Rectal smooth muscle tissue (tissue), 1 donor: ENCODE results near the gene GRIK2.

Experiments
- H3K27ac ChIP-seq: one replicate; pipeline ENCODE4 v1.7.0; 2013; ENCODE audit warnings: low read depth, low read length, inconsistent platforms
- H3K27me3 ChIP-seq: one replicate; pipeline ENCODE4 v1.7.0; 2013; ENCODE audit warnings: low read length; ENCODE audit not compliant: control insufficient read depth, insufficient read depth
- H3K36me3 ChIP-seq: one replicate; pipeline ENCODE4 v1.7.0; 2013; ENCODE audit warnings: low read length; ENCODE audit not compliant: control insufficient read depth, insufficient read depth
- H3K4me1 ChIP-seq: one replicate; pipeline ENCODE4 v1.7.0; 2013; ENCODE audit warnings: low read length; ENCODE audit not compliant: control insufficient read depth, insufficient read depth
- H3K4me3 ChIP-seq: one replicate; pipeline ENCODE4 v1.7.0; 2013; ENCODE audit warnings: low read length
- H3K9ac ChIP-seq: one replicate; pipeline ENCODE4 v1.7.0; 2013; ENCODE audit warnings: low read length

GRIK2 gene

DNA sequence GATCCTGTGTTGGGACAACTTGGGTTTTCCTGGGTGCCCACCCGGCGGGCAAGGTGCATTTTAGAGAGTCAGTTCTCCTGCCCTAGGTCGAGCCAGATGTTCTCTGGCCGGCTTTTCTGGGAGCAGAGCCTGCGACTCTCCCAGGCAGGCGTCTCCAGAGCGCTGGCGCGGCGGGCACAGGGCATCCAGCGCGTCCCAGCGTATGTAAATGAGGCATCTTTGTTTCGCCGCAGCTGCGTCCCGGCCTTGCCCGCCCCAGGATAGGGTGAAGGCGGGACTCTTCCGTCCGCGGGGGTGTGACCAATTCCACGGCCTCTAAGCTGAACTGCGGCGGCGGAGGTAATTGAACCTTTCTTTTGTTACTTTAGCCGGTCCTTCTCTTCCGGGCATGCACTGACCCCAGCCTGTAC, 9.1 kb downstream of the GRIK2 start:
- peaks cover 18% of the 10 kb centered on the region for H3K27me3 ChIP-seq
- no peak overlapping the region for H3K4me3 ChIP-seq

DNA sequence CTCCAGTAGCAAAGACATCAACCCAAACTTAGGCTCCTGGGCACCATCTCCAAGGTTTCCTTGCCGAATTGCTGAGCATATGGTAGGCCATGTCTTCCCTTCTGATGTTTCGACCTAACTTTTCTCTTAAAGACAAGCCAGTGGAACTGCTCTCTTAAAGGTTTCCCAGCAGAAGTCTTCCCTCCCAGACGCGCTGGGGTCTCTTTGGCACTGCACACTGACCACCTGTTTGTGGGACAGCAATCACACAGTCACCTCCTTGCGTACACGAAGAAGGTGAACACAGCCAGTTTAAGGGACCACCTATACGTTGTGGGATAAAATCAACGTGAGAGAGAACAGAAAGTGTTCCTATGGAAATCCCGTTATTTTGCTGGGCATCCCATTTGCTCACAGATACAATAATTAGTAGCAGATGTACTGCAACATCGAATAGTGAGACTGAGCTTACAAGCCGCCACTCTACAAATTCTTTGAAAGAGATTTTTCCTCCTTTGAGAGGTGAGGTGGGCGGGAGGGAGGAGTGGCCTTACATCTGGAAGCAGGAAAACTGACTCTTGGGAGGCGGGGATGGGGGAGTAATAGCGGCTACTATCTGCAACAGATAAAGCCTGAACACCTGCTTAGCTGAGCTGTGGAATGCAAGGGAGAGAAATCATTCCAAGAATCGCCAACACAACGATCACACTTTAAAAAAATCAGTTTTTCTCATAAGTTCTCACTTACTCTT, 9.9 kb downstream of the GRIK2 start:
- Histone ChIP-seq H3K27ac (no peak overlapping the region), H3K9ac (no peak overlapping the region), H3K4me3 (no peak overlapping the region), H3K36me3 (no peaks in the 10 kb centered on the region), H3K27me3 (peaks cover 18% of the 10 kb centered on the region), H3K4me1 (no peaks in the 10 kb centered on the region)

More for the DNA sequence above, 9.1 kb downstream of the GRIK2 start:
- H3K27ac ChIP-seq = no peak overlapping the region
- H3K4me1 ChIP-seq = no peaks in the 10 kb centered on the region
- H3K9ac ChIP-seq = no peak overlapping the region
- H3K36me3 ChIP-seq = no peaks in the 10 kb centered on the region

DNA sequence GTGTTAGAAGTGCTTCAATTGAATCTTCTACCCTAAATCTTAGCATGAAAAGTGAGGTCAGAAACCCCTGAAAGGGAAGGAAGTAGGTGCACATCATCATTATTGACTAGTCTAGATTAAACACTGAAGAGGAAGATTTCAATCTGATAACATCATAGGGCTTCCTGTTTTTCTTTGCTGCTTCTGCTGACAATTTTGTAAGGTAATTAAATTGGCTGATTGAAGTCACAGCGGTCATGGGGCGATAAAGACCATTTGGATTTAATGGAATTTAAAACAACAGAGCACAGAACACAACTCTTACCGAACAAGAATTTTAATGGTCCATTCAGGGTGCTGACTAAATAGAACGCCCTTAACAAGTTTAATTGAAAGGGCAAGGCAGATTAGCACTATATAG, 11.3 kb downstream of the GRIK2 start:
- H3K9ac ChIP-seq = no peak overlapping the region
- H3K4me3 ChIP-seq = no peak overlapping the region
- no peaks in the 10 kb centered on the region for H3K4me1 ChIP-seq
- peaks cover 18% of the 10 kb centered on the region for H3K27me3 ChIP-seq
- no peaks in the 10 kb centered on the region for H3K36me3 ChIP-seq
- H3K27ac ChIP-seq = no peak overlapping the region

DNA sequence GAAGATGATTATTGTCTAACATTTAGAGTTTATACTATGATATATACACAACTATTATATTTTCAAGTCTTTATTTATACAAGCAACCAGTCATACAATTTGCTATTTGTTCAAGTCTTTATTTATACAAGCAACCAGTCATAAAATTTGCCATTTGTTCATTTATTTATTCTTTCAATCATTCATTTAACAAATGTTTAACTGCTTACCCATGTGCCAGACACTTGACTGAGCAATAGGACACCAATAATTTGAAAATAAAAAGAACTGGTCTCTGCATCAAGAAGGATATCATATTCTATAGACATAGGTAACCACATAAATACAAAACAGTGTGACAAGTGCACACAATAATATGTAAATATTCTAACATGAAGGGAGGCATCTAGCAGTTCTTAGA, 20.3 kb downstream of the GRIK2 start:
- no peaks in the 10 kb centered on the region for H3K4me1 ChIP-seq
- no peak overlapping the region for H3K4me3 ChIP-seq
- no peak overlapping the region for H3K27ac ChIP-seq
- H3K27me3 ChIP-seq = no peaks in the 10 kb centered on the region
- no peak overlapping the region for H3K9ac ChIP-seq
- H3K36me3 ChIP-seq = no peaks in the 10 kb centered on the region

DNA sequence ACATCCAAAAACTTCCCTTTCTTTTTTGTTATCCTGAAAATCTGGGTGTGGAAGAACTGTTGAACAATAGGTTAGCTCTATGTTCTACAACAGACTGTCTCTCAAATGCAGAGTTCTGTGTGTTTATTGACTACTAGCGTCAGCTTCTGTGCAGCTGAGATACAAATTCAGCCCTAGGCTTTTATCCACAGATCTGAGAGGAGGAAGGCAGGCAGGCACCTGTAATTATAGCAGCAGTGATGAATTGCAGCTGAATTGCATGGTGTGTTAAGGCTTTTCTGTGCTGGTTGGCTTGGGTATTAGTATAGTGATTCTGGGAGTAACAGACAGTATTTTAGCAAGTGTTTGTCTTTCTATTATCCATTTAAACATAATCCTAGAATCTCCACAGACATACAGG, 24.4 kb downstream of the GRIK2 start:
- Histone ChIP-seq H3K36me3 (no peaks in the 10 kb centered on the region), H3K27me3 (no peaks in the 10 kb centered on the region), H3K4me1 (no peaks in the 10 kb centered on the region), H3K9ac (no peak overlapping the region), H3K4me3 (no peak overlapping the region), H3K27ac (no peak overlapping the region)

DNA sequence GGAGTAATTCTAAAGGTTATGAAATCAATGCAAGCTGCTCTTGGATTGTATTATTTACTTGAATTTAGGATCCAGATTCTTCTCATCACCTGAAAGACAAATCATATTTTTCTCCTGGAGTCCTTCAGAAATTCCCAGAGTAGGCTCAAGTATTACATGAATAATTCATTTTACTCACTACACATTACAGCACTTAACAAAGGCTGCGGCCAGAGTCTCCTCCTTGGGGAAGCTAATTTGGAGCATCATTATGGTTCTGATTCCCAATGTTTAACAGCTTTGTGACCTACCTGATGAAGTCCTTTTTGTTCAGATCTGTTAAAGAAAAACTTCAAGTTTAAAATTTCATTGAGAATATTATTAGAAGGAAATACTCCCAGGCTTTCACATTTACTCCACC, 28.7 kb downstream of the GRIK2 start:
- no peak overlapping the region for H3K9ac ChIP-seq
- no peak overlapping the region for H3K27ac ChIP-seq
- no peaks in the 10 kb centered on the region for H3K4me1 ChIP-seq
- no peaks in the 10 kb centered on the region for H3K27me3 ChIP-seq
- H3K36me3 ChIP-seq = no peaks in the 10 kb centered on the region
- H3K4me3 ChIP-seq = no peak overlapping the region

DNA sequence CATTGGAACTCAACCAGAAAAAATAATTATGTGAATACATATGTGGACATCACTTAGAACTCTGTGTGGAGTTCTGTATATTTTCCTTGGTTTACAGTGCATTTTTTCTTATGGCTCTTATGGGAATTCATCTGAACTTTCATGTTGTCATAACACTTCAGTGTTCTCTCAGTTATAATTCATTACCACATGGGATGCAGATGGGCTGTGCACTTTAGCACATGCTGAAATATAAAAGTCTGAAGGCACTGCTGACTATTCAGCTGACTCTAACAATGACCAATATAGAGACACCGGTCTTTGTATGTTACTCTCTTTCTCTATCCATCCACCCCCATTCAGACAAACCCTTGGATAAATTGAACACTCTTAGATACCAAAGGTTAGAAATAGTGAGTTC, 29.3 kb downstream of the GRIK2 start:
- no peaks in the 10 kb centered on the region for H3K4me1 ChIP-seq
- H3K27me3 ChIP-seq = no peaks in the 10 kb centered on the region
- H3K4me3 ChIP-seq = no peak overlapping the region
- no peaks in the 10 kb centered on the region for H3K36me3 ChIP-seq
- no peak overlapping the region for H3K9ac ChIP-seq
- no peak overlapping the region for H3K27ac ChIP-seq

DNA sequence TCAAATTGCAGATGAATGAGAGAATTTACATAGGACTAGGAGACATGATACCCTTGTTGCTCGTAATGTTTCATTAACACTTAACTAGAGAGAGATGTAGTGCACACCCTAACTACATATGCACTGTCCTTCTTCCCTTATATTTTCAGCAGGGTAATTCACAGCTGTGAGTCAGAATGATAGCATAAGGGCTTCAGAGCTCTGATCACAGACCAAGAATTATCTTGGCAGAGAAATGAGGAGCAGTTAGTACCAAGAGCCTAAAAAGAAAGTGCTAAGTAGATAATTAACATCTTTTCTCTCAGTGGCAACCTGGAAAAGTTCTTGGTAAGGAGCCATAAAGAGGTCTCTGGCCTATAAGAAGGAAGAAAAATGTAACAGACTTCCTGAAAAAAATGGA, 35.8 kb downstream of the GRIK2 start:
- no peaks in the 10 kb centered on the region for H3K36me3 ChIP-seq
- H3K4me1 ChIP-seq = no peaks in the 10 kb centered on the region
- H3K27ac ChIP-seq = no peak overlapping the region
- H3K4me3 ChIP-seq = no peak overlapping the region
- no peaks in the 10 kb centered on the region for H3K27me3 ChIP-seq
- H3K9ac ChIP-seq = no peak overlapping the region

DNA sequence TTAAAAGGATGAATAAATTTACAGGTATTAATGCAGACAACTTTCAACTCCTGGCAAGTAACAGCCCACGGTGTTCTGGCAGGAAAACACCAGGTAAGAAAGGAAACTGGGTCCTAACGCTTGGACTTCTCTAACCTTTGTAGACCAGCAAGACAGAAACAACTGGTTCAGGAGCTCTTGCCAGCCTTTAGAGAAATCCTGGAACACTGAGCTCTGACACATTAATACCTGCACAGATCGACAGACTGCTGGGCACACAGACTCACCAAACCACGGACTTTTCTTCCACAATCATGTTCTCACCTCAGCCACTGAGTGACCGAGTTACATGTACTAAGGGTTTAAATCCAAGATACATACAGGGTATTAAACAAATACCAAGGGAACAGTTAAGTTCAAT, 36.3 kb downstream of the GRIK2 start:
- Histone ChIP-seq H3K4me3 (no peak overlapping the region), H3K27me3 (no peaks in the 10 kb centered on the region), H3K4me1 (no peaks in the 10 kb centered on the region), H3K27ac (no peak overlapping the region), H3K36me3 (no peaks in the 10 kb centered on the region), H3K9ac (no peak overlapping the region)

DNA sequence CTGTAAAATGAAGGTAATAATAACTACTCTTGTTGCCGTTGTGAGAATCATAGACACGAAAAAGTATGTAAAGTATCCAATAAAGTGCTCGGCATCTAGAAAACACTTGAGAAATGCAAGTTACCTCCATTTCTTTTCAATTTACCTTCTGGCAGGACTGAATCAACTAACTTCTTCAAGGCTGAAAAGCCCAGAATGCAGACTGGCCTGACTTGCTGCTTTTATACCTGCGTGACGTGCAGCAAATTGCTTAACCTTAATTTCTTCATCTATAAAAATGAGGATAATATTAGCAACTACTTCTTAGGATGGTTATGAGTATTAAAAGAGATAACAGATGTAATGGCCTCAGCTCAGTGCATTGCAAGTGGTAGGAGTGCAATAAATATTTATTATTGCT, 39.6 kb downstream of the GRIK2 start:
- H3K36me3 ChIP-seq = no peaks in the 10 kb centered on the region
- H3K27ac ChIP-seq = no peak overlapping the region
- no peak overlapping the region for H3K4me3 ChIP-seq
- no peaks in the 10 kb centered on the region for H3K4me1 ChIP-seq
- H3K27me3 ChIP-seq = no peaks in the 10 kb centered on the region
- H3K9ac ChIP-seq = no peak overlapping the region

DNA sequence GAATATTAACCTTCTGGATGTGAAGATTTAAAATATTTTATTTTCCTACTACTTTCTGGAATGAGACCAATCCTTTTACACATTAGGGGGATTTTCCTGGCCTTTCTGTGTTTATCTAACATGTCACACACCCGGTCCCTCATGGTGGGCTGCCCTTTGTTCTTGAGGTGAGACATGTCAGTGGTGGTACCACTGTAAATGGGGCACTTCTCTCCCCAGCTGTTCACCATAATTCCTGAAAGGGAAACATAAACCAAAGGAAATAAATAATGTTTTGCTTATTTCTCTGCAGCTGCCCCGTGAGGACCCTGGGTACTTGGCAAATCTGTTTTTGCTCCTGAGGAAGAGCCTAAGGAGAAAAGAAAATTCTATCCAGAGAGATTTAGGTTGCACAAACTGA, 41.1 kb downstream of the GRIK2 start:
- Histone ChIP-seq H3K4me1 (no peaks in the 10 kb centered on the region), H3K27me3 (no peaks in the 10 kb centered on the region), H3K36me3 (no peaks in the 10 kb centered on the region), H3K9ac (no peak overlapping the region), H3K4me3 (no peak overlapping the region), H3K27ac (no peak overlapping the region)

DNA sequence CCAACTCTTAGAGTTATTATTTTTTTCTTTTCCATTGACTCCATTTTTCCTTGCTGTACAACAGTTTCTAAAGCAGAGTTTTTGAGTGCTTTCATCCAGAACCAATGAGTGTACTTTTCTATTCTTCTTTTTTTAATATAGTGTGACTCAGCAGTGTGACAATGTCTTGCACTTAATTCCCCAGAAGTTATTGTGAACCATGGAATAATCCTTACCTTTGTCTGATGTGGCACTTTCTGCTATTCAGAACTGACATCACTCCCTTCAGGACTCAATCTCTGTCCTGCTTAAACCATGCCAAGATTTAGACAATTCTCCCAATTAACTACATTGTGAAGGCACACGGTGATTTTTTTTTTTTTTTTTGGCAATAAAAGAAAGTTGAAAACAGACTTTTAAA, 41.5 kb downstream of the GRIK2 start:
- Histone ChIP-seq H3K36me3 (no peaks in the 10 kb centered on the region), H3K9ac (no peak overlapping the region), H3K27me3 (no peaks in the 10 kb centered on the region), H3K4me3 (no peak overlapping the region), H3K4me1 (no peaks in the 10 kb centered on the region), H3K27ac (no peak overlapping the region)

DNA sequence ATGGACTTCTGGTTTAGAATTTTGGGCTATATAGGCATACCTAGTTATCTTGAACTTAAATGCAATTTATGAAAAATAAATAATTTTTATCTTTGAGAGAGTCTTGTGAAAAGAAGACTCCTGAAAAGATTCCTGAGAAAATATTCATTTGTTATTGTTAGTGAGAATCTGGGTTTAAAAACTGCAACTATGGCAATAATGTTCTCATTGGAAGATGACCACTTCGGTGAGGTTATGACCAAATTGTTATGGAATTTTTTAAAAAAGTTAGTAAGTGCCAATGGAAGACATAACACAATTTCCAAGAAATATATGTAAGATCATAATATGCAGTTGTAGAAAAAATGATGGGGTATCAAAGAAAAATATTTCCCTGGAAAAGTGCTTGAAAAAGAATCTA, 46.3 kb downstream of the GRIK2 start:
- Histone ChIP-seq H3K27ac (no peak overlapping the region), H3K4me3 (no peak overlapping the region), H3K4me1 (no peaks in the 10 kb centered on the region), H3K9ac (no peak overlapping the region), H3K27me3 (no peaks in the 10 kb centered on the region), H3K36me3 (no peaks in the 10 kb centered on the region)
